HG03064 (cell line): ENCODE results near the gene DGKE.

ENCODE experiments used
- ATAC-seq: cut with Tn5 transposase; IDR thresholded peaks from one replicate; pipeline ENCODE4 v1.9.1; 2021; ENCODE audit warnings: low read depth; ENCODE audit not compliant: unreplicated experiment

The DGKE gene

DNA sequence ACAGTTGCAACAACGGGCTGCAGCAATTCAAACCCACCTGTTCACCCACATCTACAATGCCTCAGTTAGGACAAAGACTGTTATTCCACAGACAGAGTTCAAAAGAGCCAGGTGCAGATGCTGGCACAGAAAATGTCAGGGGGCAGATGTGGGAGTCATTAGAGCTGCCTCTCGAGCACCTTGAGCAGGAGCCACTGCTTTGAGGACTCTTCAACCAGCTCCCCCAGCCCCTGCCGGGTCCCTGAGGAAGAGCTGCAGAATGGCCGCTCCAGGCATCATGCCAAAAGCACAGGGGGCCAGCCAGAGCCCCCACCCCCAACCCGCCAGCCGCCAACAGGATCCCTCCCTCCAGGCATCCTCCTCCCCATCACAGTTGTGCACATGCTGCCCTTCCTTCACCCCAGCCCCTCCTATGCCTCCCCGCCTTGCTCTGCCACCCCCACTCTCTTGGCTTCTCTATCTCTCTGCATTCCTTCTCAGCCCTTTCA, 21.0 kb upstream of the DGKE start:
- ATAC-seq: no peak

DNA sequence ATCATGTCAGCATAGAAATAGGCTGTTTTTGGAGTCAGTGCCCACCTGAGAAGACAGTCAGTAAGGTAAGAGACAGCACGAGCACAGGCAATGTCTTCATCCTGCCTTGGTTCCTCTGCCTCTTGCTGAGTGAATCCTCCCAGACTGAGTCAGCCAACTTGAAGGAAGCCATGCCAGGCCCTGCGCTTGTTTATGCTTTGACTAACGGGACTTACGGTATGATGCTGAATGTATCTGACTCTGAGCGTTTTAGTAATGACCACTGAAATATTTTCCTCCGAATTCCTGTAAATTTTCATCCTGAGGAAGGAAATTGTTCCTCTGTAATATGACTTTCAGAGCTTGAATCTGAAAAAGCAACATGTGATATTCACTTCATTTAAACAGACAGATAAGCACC, 18.2 kb upstream of the DGKE start:
- ATAC-seq: no peak

DNA sequence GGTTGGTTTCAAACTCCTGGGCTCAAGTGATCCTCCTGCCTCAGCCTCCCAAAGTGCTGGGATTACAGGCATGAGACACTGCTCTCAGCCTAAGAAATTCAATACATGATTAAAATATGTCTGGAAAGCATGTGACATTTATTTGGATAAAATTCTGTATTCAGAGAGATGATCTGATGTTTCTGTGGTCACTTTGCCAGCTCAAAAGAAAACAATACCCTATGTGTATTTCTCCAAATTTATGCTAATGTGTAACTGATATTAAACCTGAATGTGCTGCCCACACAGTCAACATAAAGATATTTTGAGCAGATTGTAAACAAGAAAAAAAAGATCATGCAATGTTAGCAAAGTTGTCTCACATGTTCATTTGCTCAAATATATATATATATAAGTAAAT, 16.9 kb upstream of the DGKE start:
- no peak for ATAC-seq

DNA sequence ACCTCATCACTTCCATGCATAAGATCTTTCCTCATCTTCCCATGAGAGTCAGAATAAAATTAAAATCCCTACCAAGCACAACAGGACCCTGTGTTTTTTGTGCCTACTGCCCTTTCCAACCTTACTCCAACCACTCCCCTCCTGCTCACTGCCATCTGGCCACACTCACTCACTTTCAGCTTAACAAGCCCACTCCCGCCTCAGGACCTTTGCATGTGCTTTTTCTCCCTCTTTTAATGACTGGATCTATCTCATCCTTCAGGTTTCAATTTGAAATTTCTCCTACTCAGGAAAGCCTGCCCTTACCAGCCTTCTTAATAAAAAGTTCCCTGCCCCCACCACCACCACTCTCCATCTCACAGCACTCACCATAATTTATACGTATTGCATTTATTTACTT, 14.9 kb upstream of the DGKE start:
- no peak for ATAC-seq

DNA sequence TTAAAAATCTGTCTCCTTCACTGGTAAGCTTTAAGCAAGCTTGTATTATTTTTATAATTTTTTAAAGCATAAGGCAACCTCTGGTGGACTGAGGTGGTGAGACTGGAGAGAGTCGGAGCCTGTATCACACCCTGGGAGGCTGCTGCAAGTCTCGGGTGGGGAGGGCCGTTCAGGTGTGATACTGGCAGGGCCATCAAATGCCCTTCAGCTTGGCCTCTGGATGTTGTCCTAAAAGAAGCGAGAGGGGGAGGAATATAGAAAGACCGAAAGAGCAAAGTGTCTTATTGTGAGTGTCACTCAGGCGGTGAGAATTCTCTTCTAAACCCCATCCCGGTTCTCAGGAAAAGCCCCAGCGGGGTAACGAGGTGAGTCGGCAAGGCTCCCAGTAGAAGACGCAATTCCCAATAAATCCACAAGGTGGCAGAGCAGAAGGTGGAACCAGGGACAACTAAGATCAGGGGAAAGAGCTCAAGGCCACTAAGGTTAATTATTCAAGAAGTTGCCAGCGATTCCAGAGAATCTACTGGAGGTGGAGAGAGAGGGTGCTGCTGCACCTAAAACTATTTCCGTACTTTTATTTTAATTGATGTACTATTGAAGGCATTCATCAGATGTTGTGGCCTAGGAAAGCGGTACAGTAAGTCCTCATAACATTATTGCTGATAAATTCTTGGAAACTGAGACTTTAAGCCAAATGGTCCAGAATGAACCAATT, 14.4 kb upstream of the DGKE start:
- no peak for ATAC-seq

DNA sequence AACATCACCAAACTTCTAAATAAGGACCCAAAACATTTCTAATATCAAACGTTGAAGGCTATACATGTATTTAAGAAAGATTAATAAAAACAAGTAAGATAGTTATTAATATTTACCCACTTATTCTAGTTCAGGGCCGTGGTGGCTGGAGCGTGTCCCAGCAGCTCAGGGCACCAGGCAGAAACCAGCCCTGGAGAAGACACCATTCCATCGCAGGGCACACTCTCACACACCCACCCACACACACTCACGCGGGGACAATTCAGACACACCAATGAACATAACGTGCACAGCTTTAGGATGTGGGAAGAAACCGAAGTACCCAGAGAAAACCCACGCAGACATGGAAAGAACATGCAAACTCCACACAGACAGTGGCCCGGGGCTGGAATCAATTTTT, 13.7 kb upstream of the DGKE start:
- ATAC-seq: no peak

DNA sequence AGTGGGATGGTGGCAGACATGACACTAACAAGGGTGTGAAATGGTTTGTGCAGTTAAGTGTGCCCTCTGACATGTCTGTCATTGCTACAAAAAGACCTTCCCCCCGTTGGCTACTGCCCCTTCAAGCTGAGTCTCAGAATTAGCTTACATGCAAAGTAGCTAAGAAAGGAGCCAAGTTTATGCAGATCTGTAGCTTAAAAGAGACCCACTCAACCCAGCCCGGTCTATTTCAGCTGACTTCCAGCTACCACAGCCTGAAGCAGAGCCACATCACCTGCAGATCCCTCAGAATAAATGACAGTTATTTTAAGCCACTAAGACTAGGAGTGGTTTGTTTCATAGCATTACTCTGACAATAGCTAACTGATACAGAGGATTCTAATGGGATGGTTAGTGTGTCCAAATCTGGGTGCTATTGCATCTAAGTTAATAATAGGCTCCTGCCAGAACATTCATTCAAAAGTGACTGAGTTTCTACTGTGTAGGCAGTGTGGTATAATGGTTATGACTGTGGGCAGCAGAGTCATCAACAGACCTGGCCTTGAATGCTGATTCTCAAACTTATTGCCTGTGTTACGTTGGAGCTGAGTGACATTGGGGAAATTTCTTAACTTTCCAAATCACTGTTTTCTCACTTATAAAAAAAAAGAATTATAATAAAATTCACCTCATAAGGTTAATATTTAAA, 12.0 kb upstream of the DGKE start:
- no peak for ATAC-seq

DNA sequence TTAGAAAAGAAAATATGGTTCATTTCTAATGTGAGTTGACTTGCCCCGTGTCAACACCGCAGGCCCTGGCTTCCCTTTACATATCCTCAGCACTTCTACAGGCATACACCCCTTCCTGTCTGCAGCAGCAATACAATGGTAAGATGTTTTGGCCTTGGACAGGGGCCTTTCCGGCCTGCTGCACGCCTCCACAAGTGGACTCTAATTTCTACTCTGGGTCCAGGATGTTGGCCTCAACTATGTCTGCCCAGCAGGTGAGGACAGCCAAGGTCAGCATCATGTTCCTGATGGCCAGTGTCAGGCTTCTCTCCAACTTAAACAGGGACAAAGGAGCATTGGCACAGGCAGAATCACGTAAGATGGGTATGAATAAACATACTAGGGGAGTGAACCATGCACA, 11.2 kb upstream of the DGKE start:
- no peak for ATAC-seq

DNA sequence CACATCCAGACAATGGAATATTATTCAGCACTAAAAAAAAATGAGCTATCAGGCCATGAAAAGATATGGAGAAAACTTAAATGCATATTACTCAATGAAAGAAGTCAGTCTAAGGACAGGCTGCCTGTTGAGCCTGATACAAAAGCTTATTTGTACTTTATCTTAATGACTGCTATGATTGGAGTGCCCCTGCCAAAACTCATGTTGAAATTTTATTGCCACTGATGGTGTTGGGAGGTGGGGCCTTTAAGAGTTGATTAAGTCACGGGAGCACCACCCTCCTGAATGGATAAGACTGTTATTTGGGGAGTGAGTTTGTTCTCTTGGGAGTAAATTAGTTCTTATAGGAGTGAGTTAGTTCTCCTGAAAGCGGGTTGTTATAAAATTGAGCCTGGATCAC, 10.1 kb upstream of the DGKE start:
- no peak for ATAC-seq

DNA sequence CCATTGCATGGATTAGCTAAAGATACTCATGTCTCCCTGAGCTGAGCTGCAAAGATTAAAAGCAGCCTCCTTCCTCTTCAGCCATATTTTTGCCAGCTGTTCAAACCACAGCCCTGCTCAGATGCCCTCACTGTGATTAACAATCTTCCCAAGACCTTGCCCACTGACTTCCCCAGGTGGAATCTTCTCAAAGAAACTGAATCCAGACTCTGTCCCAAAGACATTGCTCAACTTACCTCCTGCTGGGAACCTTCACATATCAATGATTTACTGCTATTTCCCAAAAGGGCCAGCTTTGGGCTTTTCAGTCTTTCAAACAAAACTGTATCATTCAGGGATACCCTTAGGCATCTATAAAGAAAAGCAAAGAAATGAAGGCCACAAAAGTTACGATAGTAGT, 9.4 kb upstream of the DGKE start:
- no peak for ATAC-seq

DNA sequence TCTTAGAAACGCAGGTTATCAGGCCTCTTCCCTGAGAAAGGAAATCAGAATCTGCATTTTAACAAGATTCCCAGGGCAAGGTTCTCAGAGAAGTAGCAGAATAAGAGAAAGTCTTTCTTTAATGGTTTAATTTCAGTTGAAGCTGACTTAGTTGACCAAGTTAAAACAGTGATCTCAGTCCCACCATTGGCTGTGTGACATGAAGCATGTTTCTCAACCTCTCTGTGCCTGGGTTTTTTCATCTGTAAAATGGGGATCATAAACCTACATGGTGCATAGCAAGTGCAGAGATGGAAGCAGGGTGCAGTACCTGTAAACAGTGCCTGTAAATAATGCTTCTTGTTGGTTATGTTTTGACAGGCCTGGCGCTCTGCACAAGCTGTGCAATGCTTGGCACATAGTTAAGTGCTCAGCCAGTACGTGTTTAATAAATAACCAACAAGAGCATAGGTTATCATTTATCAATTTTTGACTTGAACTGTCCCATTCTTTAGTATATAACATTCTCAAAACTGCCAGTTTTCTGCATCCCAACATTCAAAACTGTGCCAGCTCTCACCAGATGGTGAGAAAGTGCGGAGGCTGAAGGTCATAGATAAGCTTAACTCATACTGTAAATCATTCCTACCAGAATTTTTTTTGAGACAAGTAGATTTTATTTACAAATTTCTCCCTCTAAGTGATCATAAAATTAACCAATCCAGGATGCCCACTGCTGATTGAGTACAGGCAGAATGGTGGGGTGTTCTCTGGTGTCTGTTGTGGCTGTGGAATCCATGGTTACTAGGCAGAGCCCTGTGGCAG, 7.1 kb upstream of the DGKE start:
- no peak for ATAC-seq

DNA sequence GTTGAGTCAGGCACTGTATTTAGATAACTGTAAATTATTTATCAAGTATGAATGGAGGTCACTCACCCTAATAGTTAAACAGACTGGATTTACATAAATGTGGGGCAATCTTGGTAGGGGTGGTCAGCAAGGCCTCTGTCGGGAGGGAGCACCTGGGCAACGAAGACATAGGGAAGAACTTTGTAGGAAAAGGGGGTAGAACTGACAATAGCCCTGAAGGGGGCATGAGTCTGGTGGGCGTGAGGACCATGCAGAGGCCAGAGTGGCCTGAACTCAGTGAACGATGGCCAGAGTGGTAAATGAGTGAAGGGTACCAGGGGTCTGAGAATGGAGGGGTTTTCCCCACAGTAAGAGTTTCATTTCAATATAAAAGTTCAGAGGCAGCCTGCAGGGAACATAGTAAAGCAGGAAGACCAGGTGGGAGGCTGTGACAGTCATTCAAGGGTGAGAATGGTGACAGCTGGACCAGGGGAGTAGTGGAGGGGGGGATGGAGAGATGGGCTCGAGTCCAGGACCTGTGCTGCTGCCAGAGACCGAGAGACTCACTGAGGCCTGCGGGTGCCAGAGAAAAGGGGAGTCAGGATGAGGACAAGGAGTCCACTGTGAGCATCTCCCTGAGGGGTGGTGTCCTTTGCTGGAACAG, 3.1 kb upstream of the DGKE start:
- no peak for ATAC-seq

DNA sequence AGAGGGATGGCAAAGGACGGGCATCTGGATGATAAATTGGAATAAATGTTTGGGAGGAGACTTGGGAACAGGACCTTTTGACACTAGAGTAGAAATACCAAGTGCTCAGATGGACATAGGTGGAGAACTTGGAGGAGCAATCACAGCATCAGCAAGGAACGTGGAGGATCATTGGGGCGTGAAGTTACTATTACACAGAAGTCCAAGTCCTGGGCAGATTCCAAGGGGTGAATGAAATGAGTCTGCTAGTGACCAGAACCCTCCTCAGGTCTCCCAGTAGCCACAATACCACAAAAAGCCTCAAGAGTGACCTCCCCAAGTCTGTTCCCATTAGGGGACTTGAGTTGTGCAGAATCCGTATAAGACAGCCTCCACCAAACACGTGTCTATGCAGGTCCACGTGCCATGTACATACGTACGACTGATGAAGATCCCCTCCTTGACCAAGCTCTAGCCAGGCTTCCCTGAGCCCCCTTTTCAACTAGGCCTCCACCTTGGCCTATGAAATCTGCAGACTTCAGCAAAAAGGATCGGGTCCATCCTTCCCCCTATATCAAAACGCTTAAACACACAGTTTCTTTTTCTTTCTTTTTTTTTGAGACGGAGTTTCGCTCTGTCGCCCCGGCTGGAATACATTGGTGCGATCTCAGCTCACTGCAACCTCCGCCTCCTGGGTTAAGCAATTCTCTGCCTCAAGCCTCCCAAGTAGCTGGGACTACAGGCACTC, 2.4 kb upstream of the DGKE start:
- no peak for ATAC-seq

DNA sequence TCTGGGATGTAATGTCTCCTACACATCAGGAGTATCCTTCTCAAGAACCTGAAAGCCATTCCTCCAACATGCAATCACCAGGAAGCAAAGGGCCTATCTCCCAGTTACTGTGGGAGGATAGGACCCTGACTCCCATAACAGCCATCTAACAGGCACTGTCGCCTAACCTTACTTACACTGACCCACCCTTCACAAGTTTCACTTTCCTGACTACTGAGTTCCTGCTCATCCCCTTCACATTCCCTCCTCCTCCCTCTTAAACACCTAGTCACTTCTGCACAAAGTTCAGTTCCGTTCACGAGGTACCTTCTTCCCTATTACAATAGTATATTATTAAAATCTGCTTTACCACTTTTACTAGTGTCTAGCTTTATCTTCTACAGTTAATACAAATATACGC, 1.5 kb upstream of the DGKE start:
- no peak for ATAC-seq

DNA sequence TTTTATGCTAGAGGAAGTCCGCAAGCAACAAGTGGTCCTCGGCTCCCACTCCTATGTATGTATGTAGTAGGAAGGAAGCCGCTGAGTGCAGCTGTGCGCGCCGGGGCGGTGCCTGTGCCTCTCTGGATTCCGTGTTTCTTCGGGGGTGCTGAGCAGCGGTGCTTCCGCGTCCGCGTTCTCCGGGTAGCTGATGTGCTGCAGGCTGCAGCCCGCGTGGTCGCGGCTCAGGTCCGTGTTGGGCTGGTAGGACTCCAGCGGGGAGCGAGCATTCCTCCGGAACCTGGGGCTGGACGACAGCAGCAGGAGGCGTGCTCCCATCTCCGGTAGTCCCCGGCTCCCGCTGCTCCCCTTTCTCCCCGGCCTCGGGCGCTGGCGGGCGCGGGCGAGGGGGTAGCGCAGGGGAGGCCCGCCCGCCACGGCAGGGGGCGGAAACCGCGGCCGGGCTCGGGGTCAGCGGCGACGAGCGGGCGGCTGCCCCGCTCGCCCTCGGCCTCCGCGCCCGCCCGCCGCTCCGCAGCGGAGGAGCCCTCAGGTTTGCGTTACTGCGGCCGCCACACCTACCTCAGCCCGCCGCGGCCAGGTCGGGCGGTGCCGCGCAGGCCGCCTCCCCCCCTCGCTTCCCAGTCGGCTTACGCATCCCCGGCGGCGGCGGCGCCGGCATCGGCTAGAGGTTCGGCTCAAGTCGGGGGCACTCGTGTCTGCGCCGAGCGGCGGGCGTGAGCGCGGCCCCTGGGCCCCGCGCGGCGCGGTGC, 718 bp upstream of the DGKE start:
- ATAC-seq: peak; percentile 50

DNA sequence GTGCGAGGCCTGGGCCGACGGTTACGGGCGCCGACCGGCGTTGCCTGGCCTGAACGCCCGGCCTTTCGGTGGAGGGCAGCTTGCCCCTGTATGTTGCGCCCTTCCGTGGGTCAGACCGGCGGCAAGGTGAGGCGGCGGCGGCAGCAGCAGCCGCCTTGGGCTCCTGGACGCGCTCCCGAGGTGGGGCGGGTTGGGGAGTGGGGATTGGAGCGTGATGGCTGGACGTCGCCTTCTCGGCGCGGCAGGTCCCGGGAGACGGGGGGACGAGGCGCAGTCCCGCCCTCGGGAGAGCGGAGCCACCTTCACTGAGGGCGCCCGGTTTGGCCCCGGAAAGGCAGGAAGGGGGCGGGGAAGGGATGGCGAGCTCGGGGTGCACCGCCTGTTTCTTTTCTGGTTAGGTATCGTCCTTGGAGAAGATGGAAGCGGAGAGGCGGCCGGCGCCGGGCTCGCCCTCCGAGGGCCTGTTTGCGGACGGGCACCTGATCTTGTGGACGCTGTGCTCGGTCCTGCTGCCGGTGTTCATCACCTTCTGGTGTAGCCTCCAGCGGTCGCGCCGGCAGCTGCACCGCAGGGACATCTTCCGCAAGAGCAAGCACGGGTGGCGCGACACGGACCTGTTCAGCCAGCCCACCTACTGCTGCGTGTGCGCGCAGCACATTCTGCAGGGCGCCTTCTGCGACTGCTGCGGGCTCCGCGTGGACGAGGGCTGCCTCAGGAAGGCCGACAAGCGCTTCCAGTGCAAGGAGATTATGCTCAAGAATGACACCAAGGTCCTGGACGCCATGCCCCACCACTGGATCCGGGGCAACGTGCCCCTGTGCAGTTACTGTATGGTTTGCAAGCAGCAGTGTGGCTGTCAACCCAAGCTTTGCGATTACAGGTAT, 671 bp downstream of the DGKE start:
- ATAC-seq: peak; percentile 30

DNA sequence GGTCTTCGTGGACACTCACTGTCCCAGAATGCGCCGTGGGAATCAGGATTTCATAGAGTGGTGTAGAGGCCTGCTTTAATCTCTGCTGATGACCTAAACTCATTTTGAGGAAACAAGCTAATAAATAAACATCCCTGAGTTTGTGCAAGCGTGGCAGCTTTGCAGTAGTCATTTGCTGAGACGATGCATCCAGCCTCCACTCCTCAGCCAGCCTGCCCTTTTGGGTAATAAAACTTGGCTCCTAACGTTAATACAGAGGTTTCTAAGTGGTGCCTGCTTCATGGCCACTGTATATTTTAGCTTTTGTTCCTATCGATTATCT, 1.3 kb downstream of the DGKE start:
- no peak for ATAC-seq

DNA sequence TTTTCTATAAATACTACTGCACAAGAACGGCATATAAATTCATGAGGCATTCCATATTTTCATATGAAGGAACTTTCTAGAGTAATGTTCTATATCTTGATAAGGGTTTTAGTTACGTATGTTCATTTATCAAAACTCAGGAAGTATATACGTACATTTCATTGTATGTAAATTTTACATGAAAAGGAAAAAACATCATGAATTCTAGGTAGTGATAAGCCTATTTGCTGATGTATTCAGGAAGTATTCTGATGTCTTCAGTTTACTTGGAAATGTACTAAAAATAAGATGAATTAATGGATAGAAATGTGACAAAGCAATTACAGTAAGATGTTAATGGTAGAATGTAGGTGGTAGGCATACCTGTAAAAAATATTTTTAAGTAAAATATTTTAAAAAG, 4.7 kb downstream of the DGKE start:
- ATAC-seq: no peak

DNA sequence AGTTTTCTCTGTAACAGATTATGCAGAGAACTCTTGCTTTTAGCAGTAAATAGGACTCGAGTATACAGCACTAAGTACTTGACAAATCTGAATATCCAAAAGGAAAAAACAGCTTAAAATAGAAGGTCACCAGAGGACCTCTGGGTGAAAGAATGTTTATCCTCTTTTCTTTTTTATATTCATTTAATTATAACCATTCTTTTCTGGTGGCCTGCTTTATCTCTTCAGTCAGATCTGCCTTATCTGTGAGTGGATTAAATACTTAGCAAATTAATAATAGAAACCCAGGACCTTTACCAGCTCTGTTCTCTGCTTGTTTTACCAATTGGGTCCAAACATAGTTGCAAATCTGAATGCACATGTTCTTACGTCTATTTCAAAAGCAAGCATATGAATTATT, 8.6 kb downstream of the DGKE start:
- ATAC-seq: no peak
